ENCODE data around the gene SMARCC1.
"Not testable (repeated sequence)": the region's sequence is repeated elsewhere in the genome, so short reads cannot be mapped to it uniquely, and the experiment has no call there.

Gene SMARCC1

GRCh38 chr3:47766186-47766585 lies 15.5 kb downstream of the SMARCC1 start:
- DNase-seq: no peak

DNA sequence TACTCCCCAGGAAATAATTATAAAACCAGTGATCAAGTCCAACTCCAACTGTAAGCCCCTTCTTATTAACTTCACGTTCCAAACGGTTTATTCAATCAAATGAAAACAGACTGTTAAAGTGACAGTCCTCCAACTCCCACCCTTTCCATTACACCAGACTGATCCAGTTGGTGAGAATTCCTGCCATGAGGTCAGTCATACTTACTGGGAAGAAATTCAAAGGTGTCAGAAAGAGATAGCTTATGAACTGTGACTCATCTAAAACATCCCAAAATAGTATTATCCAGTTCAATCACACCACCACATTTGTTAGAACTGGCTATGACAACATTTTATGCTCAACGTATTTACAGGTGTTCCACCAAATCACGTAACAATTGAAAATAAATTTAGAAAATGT lies 19.5 kb downstream of the SMARCC1 start:
- no peak for DNase-seq

- DNase-seq: no peak
Observed at GRCh38 chr3:47761046-47761445, 20.6 kb downstream of the SMARCC1 start.

- DNase-seq: not testable (repeated sequence)
Observed at GRCh38 chr3:47760207-47760606, 21.5 kb downstream of the SMARCC1 start.

GRCh38 chr3:47758261-47759025 lies 23.2 kb downstream of the SMARCC1 start:
- DNase-seq: no peak

DNA sequence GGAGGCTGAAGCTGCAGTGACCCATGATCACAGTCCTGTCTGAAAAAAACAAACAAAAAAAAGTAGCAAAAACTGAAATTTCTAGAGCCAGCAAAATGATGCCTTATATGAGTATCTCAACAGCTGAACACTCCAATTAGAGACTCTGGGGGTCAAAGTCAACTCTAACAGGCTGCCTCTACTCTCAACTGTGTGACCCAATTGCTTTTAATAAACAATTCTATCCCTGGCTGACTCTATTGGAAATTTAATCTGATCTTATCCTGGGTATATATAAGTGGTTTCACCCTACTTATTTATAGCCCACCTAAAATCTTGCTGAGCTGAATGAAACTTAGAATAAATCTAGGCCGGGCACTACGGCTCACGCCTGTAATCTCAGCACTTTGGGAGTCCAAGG lies 29.0 kb downstream of the SMARCC1 start:
- no peak for DNase-seq

DNA sequence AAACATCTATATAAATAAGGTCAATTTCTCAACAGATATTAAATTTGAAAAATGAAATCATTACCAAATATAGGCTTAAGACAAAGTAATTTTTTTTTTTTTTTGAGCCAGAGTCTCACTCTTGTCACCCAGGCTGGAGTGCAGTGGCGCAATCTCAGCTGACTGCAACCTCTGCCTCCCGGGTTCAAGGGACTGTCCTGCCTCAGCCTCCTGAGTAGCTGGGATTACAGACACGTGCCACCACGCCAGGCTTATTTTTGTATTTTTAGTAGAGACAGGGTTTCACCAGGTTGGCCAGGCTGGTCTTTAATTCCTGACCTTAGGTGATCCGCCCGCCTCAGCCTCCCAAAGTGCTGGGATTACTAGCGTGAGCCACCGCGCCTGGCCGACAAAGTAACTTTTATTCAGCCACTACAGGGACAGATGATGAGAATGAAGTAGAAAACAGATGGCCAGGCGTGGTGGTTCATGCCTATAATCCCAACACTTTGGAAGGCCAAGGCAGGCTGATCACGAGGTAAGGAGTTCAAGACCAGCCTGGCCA lies 30.8 kb downstream of the SMARCC1 start:
- not testable (repeated sequence) for DNase-seq

DNA sequence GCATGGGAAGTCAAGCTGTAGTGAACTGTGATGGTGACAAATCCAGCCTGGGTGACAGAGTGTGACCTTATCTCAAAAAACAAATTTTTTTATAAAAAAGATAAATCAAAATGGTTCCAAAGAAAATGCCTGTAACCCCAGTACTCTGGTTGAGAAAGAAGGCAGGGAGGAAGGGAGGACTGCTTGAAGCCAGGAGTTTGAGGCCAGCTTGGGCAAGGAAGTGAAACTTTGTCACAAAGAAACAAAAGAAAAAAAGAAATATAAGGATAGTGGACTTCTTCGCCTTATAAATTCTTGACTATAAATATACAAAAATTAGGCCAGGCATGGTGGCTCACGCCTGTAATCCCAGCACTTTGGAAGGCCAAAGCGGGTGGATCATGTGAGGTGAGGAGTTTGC lies 34.1 kb downstream of the SMARCC1 start:
- no peak for DNase-seq

GRCh38 chr3:47746264-47746663 lies 35.4 kb downstream of the SMARCC1 start:
- no peak for DNase-seq

GRCh38 chr3:47743855-47744254 lies 37.8 kb downstream of the SMARCC1 start:
- no peak for DNase-seq

DNA sequence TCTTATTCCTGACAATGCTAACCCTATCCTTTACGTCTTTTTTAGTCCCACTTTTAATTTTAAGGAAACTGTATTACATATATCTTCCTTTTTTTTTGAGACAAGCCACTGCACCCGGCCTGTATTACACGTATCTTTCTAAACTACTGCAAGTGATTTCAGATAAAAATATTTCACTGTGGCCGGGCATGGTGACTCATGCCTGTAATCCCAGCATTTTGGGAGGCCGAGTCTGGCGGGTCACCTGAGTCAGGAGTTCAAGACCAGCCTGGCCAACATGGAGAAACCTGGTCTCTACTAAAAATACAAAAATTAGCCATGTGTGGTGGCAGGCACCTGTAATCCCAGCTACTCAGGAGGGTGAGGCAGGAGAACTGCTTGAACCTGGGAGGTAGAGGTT lies 38.3 kb downstream of the SMARCC1 start:
- not testable (repeated sequence) for DNase-seq

DNA sequence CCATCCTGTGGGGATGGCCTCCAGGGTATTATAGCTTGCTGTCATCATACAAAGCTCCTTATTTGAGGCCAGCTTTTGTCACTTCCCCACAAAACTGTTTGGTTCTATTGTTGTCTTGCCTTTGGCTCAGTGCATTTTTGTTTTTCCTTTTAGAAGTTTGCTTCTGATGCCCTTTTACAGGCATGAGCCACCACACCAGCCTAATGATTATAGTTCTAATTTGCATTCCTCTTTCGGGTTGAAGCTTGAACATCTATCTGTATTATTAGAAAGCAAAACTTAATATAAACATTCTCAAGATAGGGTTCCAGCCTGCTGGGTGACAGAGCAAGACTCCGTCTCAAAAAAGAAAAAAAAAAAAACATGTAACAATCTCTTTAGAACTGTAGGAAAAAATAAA lies 39.8 kb downstream of the SMARCC1 start:
- no peak for DNase-seq

DNA sequence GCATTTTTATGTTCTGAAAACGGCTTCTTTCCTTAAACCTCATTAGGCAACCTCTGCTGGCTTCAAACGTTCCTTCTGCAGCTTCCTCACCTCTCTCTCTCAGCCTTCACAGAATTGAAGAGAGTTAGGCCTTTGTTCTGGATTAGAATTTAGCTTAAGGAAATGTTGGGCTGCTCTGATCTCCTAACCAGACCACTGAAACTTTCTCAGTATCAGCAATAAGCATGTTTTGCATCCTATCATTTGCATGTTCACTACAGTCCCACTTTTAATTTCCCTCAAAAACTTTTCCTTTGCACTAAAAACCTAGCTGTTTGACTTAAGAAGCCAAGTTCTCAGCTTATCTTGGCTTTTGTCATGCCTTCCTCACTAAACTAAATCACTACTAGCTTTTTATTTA lies 49.5 kb downstream of the SMARCC1 start:
- DNase-seq: no peak

GRCh38 chr3:47731061-47731460 lies 50.6 kb downstream of the SMARCC1 start:
- no peak for DNase-seq

DNA sequence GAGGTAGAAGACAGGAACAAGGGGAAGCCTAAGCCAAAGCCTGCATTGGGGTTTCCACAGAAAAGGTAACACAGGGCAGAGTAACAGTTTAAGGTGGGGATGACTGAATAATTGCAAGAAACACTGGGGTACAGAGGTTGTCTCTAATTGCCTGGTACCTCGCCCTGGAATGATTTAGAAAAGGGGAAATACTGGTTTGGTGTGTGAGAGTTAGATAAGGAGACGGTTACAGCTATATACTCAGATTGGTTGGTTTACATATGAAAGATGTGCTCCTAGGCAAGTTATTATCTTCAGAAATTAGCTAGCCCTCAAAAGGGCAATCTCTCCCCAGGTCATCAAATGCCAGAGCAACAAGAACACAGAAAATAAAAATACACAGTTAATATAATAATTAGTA lies 58.8 kb downstream of the SMARCC1 start:
- DNase-seq: no peak

- not testable (repeated sequence) for DNase-seq
Observed at GRCh38 chr3:47717448-47717847, 64.2 kb downstream of the SMARCC1 start.

- no peak for DNase-seq
Observed at GRCh38 chr3:47716656-47717055, 65.0 kb downstream of the SMARCC1 start.

GRCh38 chr3:47715928-47716327 lies 65.8 kb downstream of the SMARCC1 start:
- DNase-seq: no peak

DNA sequence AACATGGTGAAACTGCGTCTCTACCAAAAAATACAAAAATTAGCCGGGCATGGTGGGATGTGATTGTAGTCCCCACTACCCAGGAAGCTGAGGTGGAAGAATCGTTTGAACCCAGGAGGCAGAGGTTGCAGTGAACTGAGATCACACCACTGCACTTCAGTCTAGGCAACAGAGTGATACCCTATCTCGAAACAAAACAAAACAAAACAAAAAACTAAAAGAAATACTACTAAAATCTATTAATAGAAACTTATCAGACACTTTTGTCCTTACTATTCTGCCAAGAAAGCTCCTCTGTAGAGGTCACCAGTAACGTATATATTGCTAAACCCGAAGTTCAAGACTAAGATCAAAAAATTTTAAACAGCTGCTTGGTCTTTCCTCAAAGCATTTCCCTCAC lies 67.1 kb downstream of the SMARCC1 start:
- DNase-seq: no peak

GRCh38 chr3:47713655-47714054 lies 68.0 kb downstream of the SMARCC1 start:
- DNase-seq: no peak

DNA sequence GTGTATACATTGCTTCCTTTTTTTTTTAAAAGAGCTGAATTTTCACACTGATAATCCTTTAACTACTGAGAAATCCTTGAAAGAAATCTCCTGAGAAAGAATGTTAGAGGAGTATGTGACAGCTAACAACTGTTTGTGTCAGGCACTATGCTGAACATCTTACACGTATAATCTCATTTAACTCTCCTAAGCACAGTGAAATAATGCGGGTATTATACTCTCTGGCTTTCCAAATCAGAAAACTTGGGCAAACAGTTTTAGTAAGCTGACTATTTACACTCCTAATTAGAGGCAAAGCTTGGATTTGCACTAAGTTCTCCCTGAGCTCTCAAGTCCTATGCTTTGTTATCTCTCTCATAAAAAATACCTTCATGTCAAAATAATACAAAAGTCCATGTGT lies 69.3 kb downstream of the SMARCC1 start:
- DNase-seq: no peak

DNA sequence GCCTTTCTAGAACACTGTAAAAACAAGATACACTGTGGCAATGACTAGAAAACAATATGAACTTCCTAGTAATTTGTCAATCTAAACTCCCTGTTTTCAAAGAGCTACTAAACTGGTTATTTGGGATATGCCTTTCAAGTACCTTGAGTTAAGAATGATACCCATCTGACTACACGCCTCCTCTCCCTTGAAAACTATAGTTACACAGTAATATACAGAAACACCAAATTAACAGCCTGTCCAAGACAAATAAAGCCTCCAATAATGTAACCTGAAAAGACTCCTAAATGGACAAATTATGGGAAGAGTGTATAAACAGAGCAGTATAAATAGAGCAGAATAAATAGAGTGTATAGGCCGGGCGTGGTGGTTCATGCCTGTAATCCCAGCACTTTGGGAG lies 70.1 kb downstream of the SMARCC1 start:
- no peak for DNase-seq

DNA sequence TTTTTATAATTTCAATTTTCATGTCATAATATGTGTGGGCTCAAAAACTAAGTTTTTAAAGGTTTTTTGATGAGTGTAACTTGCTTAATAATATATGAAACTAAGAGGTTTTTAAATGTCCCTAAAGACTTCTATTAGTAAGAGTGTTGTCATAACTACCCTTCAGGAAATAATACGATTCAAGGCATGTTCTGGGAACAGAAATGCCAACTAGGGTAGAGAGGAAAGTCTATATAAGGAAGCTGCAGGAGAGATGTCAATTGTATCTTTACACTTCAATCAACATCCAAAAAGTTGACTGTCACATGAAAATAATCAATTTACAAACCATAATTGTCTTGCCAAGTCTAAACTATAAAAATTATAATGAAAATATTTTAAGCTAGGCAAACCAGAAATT lies 76.3 kb downstream of the SMARCC1 start:
- no peak for DNase-seq

DNA sequence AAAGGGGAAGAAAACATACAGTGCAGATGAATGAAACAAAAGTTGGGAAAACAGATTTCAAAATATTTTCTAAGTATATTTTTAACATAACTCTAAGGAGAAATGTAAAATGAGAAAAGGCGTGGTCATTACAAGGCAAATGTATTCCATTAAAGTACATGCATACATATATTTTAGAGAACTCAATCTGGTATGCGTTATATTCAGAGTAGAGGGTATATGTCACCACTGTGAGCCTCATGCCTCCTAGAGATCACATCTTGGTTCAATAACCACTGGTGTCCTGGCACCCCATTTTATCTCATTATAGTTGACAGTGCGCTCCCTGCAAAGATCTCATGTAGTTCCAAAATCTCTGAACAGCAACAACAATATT lies 77.5 kb downstream of the SMARCC1 start:
- no peak for DNase-seq

GRCh38 chr3:47701388-47701787 lies 80.3 kb downstream of the SMARCC1 start:
- DNase-seq: no peak
